Mesenchymal stem cell (in vitro differentiated cells and primary cell): ENCODE data around the gene PLEKHA8.
"Not testable (repeated sequence)": the region's sequence is repeated elsewhere in the genome, so short reads cannot be mapped to it uniquely, and the experiment has no call there.

Experiments
- DNase-seq: peaks from one replicate; pipeline ENCODE4 v3.0.0-alpha.2; 2013
- H2AFZ ChIP-seq: one replicate; pipeline ENCODE4 v1.6.1; 2013; ENCODE audit warnings: low read depth, mild to moderate bottlenecking, control low read depth, inconsistent platforms, low read length, moderate library complexity
- H2AK5ac ChIP-seq: 2 replicates; pipeline ENCODE4 v1.6.1; 2013; ENCODE audit warnings: low read length, moderate library complexity, mild to moderate bottlenecking, inconsistent platforms; ENCODE audit not compliant: severe bottlenecking
- H2BK120ac ChIP-seq: one replicate; pipeline ENCODE4 v1.6.1; 2013; ENCODE audit warnings: low read depth, mild to moderate bottlenecking, inconsistent platforms, low read length, moderate library complexity
- H2BK12ac ChIP-seq, 2 experiments: one replicate each; pipeline ENCODE4 v1.6.1; 2013; ENCODE audit warnings: inconsistent platforms in 2 of 2, low read length in 2 of 2, mild to moderate bottlenecking in 2 of 2, moderate library complexity in 2 of 2, control low read depth in 1 of 2
- H2BK15ac ChIP-seq: one replicate; pipeline ENCODE4 v1.6.1; 2013; ENCODE audit warnings: mild to moderate bottlenecking, low read depth, inconsistent platforms; ENCODE audit not compliant: poor library complexity, severe bottlenecking
- H2BK5ac ChIP-seq: 2 replicates; pipeline ENCODE4 v1.6.1; 2013; ENCODE audit warnings: low read depth, mild to moderate bottlenecking, low read length, control low read depth, inconsistent platforms; ENCODE audit not compliant: poor library complexity, severe bottlenecking
- H3K14ac ChIP-seq, 2 experiments: one replicate each; pipeline ENCODE4 v1.6.1; 2013; ENCODE audit warnings: inconsistent platforms in 2 of 2, low read length in 2 of 2, control low read depth in 1 of 2, mild to moderate bottlenecking in 1 of 2, moderate library complexity in 1 of 2
- H3K18ac ChIP-seq, 2 experiments: one replicate each; pipeline ENCODE4 v1.6.1; 2013; ENCODE audit warnings: inconsistent platforms in 2 of 2, low read length in 2 of 2, control low read depth in 1 of 2, low read depth in 1 of 2, mild to moderate bottlenecking in 1 of 2
- H3K23ac ChIP-seq, 2 experiments: one replicate each; pipeline ENCODE4 v1.6.1; 2013; ENCODE audit warnings: inconsistent platforms in 2 of 2, low read length in 2 of 2, mild to moderate bottlenecking in 2 of 2, moderate library complexity in 2 of 2, control low read depth in 1 of 2
- H3K27ac ChIP-seq: 2 replicates; pipeline ENCODE4 v1.5.1; 2013; ENCODE audit warnings: mild to moderate bottlenecking, moderate library complexity, low read length, control low read depth, inconsistent platforms; ENCODE audit not compliant: poor library complexity, severe bottlenecking
- H3K27me3 ChIP-seq, 2 experiments: 2 replicates each; pipeline versions ENCODE4 v1.6.1 to v1.7.0; 2013; ENCODE audit warnings: low read length in 2 of 2, mild to moderate bottlenecking in 2 of 2, moderate library complexity in 2 of 2, control low read depth in 1 of 2, inconsistent platforms in 1 of 2; ENCODE audit not compliant: control insufficient read depth in 1 of 2, insufficient read depth in 1 of 2
- H3K36me3 ChIP-seq, 2 experiments: 2 replicates each; pipeline versions ENCODE4 v1.6.1 to v1.7.0; 2013; ENCODE audit warnings: low read length in 2 of 2, control low read depth in 1 of 2, inconsistent platforms in 1 of 2, low read depth in 1 of 2, mild to moderate bottlenecking in 1 of 2; ENCODE audit not compliant: insufficient read depth in 2 of 2, control insufficient read depth in 1 of 2
- H3K4ac ChIP-seq, 2 experiments: one replicate each; pipeline ENCODE4 v1.6.1; 2013; ENCODE audit warnings: inconsistent platforms in 2 of 2, low read length in 2 of 2, mild to moderate bottlenecking in 2 of 2, moderate library complexity in 2 of 2, control low read depth in 1 of 2, low read depth in 1 of 2
- H3K4me1 ChIP-seq: 2 replicates; pipeline ENCODE4 v1.6.1; 2013; ENCODE audit warnings: low read depth, low read length, control low read depth; ENCODE audit not compliant: control insufficient read depth, insufficient read depth
- H3K4me2 ChIP-seq: 2 replicates; pipeline ENCODE4 v1.6.1; 2013; ENCODE audit warnings: low read length, mild to moderate bottlenecking, inconsistent platforms; ENCODE audit not compliant: poor library complexity, severe bottlenecking
- H3K4me3 ChIP-seq, 2 experiments: 2 replicates each; pipeline versions ENCODE4 v1.5.1 to v1.7.0; 2013; ENCODE audit warnings: low read length in 2 of 2, mild to moderate bottlenecking in 2 of 2, control low read depth in 1 of 2, low read depth in 1 of 2; ENCODE audit not compliant: insufficient read depth in 1 of 2
- H3K79me1 ChIP-seq: replicated peaks from 2 replicates; pipeline ENCODE4 v1.6.1; 2013; ENCODE audit warnings: mild to moderate bottlenecking, control low read depth, low read length, inconsistent platforms; ENCODE audit not compliant: poor library complexity, severe bottlenecking
- H3K9ac ChIP-seq: 2 replicates; pipeline ENCODE4 v1.7.0; 2013; ENCODE audit warnings: mild to moderate bottlenecking, low read length, moderate library complexity
- H3K9me3 ChIP-seq: 2 replicates; pipeline ENCODE4 v1.7.0; 2013; ENCODE audit warnings: mild to moderate bottlenecking, low read length; ENCODE audit not compliant: control insufficient read depth
- H4K8ac ChIP-seq: one replicate; pipeline ENCODE4 v1.6.1; 2013; ENCODE audit warnings: inconsistent platforms, mild to moderate bottlenecking, low read length, moderate library complexity
- H4K91ac ChIP-seq: one replicate; pipeline ENCODE4 v1.6.1; 2013; ENCODE audit warnings: mild to moderate bottlenecking, low read length, inconsistent platforms
- WGBS: methylation state at CpG from one replicate; pipeline ENCODE4 v1.1.7; 2013; ENCODE audit warnings: mixed read lengths; 5-methylcytosine and 5-hydroxymethylcytosine counted together

PLEKHA8 gene

GRCh38 chr7:30091491-30091912, 63.3 kb downstream of the PLEKHA8 start:
- Histone ChIP-seq H2BK5ac (no peak overlapping the region), H3K27ac (peak overlapping the region; percentile 81), H3K4me1 (peaks cover 3% of the 10 kb centered on the region), H3K23ac (no peak overlapping the region), H3K27me3 (no peaks in the 10 kb centered on the region), H3K4me3 (peak overlapping the region in 1 of 2 experiments; percentile 36), H3K9ac (peak overlapping the region; percentile 79), H3K18ac (no peak overlapping the region), H2AK5ac (peak overlapping the region; percentile 46), H4K8ac (no peak overlapping the region), H3K36me3 (no peaks in the 10 kb centered on the region), H3K14ac (no peak overlapping the region), H2AFZ (no peak overlapping the region), H3K4me2 (no peak overlapping the region), H4K91ac (no peak overlapping the region), H2BK120ac (no peak overlapping the region), H3K79me1 (peaks cover 2% of the 10 kb centered on the region), H3K9me3 (no peaks in the 10 kb centered on the region), H3K4ac (no peak overlapping the region), H2BK15ac (no peak overlapping the region), H2BK12ac (no peak overlapping the region)
- WGBS, result 93% methylated on average over 1 of the region's 2 CpGs
- peak; percentile 75 for DNase-seq

- Histone ChIP-seq H4K91ac (no peak overlapping the region), H3K4ac (no peak overlapping the region), H3K4me1 (peaks cover 3% of the 10 kb centered on the region), H3K14ac (no peak overlapping the region), H3K4me2 (no peak overlapping the region), H3K27ac (peak overlapping the region; percentile 81), H3K9me3 (no peaks in the 10 kb centered on the region), H2BK12ac (no peak overlapping the region), H2AK5ac (peak overlapping the region; percentile 46), H3K23ac (no peak overlapping the region), H2AFZ (no peak overlapping the region), H3K9ac (peak overlapping the region; percentile 79), H3K4me3 (peak overlapping the region in 1 of 2 experiments; percentile 36), H3K27me3 (no peaks in the 10 kb centered on the region), H3K36me3 (no peaks in the 10 kb centered on the region), H4K8ac (no peak overlapping the region), H3K79me1 (peaks cover 2% of the 10 kb centered on the region), H3K18ac (no peak overlapping the region), H2BK5ac (no peak overlapping the region), H2BK15ac (no peak overlapping the region), H2BK120ac (no peak overlapping the region)
- no peak for DNase-seq
- 98% methylated on average over 4 of the region's 5 CpGs for WGBS
Measured at GRCh38 chr7:30091987-30092386, 63.8 kb downstream of the PLEKHA8 start.

- no peak overlapping the region for H2BK5ac ChIP-seq
- H2BK120ac ChIP-seq, result no peak overlapping the region
- WGBS, result 88% methylated on average over 5 of the region's 5 CpGs
- H2BK15ac ChIP-seq, result no peak overlapping the region
- no peak overlapping the region for H3K27ac ChIP-seq
- no peaks in the 10 kb centered on the region for H3K9me3 ChIP-seq
- no peak overlapping the region for H4K8ac ChIP-seq
- no peak overlapping the region for H3K4ac ChIP-seq
- no peak overlapping the region for H3K18ac ChIP-seq
- H3K23ac ChIP-seq, result no peak overlapping the region
- peaks cover 2% of the 10 kb centered on the region for H3K79me1 ChIP-seq
- no peak overlapping the region for H4K91ac ChIP-seq
- no peak overlapping the region for H3K4me2 ChIP-seq
- peak overlapping the region; percentile 79 for H3K9ac ChIP-seq
- peak overlapping the region in 1 of 2 experiments; percentile 86 for H3K14ac ChIP-seq
- H2AK5ac ChIP-seq, result no peak overlapping the region
- H3K27me3 ChIP-seq, result no peaks in the 10 kb centered on the region
- H3K4me1 ChIP-seq, result peaks cover 3% of the 10 kb centered on the region
- no peak overlapping the region for H3K4me3 ChIP-seq
- H2BK12ac ChIP-seq, result no peak overlapping the region
- no peak for DNase-seq
- H2AFZ ChIP-seq, result no peak overlapping the region
- H3K36me3 ChIP-seq, result no peaks in the 10 kb centered on the region
Measured at GRCh38 chr7:30093420-30093952, 65.3 kb downstream of the PLEKHA8 start.

GRCh38 chr7:30098599-30098998, 70.4 kb downstream of the PLEKHA8 start:
- not testable (repeated sequence) for H4K8ac ChIP-seq, H3K4ac ChIP-seq, H2AFZ ChIP-seq, H3K9me3 ChIP-seq, H3K4me3 ChIP-seq, H3K18ac ChIP-seq, H3K36me3 ChIP-seq, H3K79me1 ChIP-seq, DNase-seq, H3K9ac ChIP-seq, H3K27ac ChIP-seq, H2AK5ac ChIP-seq, H3K4me1 ChIP-seq, H3K4me2 ChIP-seq, H3K14ac ChIP-seq, H3K23ac ChIP-seq, H2BK5ac ChIP-seq, H3K27me3 ChIP-seq, H2BK12ac ChIP-seq, H2BK120ac ChIP-seq, H2BK15ac ChIP-seq, H4K91ac ChIP-seq
- 99% methylated on average over 21 of the region's 21 CpGs for WGBS
